Transverse colon (tissue), 4 donors: ENCODE results near the gene CIAO3. TPM values are rescaled to one million over a fixed set of nuclear protein-coding genes. Genes with fewer than 3 reads are reported as not detected.

Source experiments
- DNase-seq: peaks from one replicate; pipeline ENCODE4 v3.0.0-alpha.2; 2019
- H3K27ac ChIP-seq, 4 donors: fragments of 200-600 bp; sonication (generic); 2 replicates each; pipeline ENCODE4 v1.5.1; 2016 to 2018; ENCODE audit warnings: inconsistent platforms in 4 of 4
- H3K27me3 ChIP-seq: fragments of 200-600 bp; sonication (generic); 2 replicates; pipeline ENCODE4 v1.5.1; 2017; ENCODE audit warnings: inconsistent platforms
- H3K36me3 ChIP-seq, 4 donors: fragments of 200-600 bp; sonication (generic); 2 replicates each; pipeline ENCODE4 v1.5.1; 2017 to 2019; ENCODE audit warnings: inconsistent platforms in 4 of 4
- H3K4me1 ChIP-seq, 4 donors: fragments of 200-600 bp; sonication (generic); 2 replicates each; pipeline ENCODE4 v1.5.1; 2017 to 2020; ENCODE audit warnings: inconsistent platforms in 4 of 4
- H3K4me3 ChIP-seq, 4 donors: fragments of 200-600 bp; sonication (generic); 1 replicate in 1 of 4; 2 replicates in 3 of 4; pipeline versions ENCODE4 v1.5.1 to v1.6.1; 2017 to 2019; ENCODE audit warnings: inconsistent platforms in 4 of 4
- H3K9me3 ChIP-seq, 2 donors: fragments of 200-600 bp; sonication (generic); 2 replicates each; pipeline ENCODE4 v1.5.1; 2017 to 2019; ENCODE audit warnings: inconsistent platforms in 2 of 2
- CTCF ChIP-seq, 5 experiments: fragments of 200-600 bp in 3 of 5; fragments of 450-650 bp in 2 of 5; sonication (generic) in 3 of 5; IDR thresholded peaks; 1 replicate in 2 of 5; 2 replicates in 3 of 5; pipeline ENCODE4 v1.5.1; 2016 to 2017; ENCODE audit warnings: antibody characterized with exemption in 5 of 5, inconsistent platforms in 3 of 5, mild to moderate bottlenecking in 2 of 5, moderate library complexity in 1 of 5
- EP300 ChIP-seq: sonication (generic); formaldehyde crosslinking; IDR thresholded peaks from one replicate; pipeline ENCODE4 v1.6.1; 2017; ENCODE audit warnings: antibody characterized with exemption, low read depth
- POLR2A ChIP-seq: fragments of 450-650 bp; IDR thresholded peaks from one replicate; pipeline ENCODE4 v1.6.1; 2016; ENCODE audit warnings: antibody characterized with exemption, mild to moderate bottlenecking, moderate library complexity
- POLR2AphosphoS5 ChIP-seq, 3 donors: sonication (generic); formaldehyde crosslinking; IDR thresholded peaks; one replicate each; pipeline ENCODE4 v1.6.1; 2016; ENCODE audit warnings: antibody characterized with exemption in 3 of 3
- WGBS, 2 donors: methylation state at CpG; one replicate each; pipeline ENCODE4 v1.1.5; 2018; ENCODE audit warnings: low coverage in 1 of 2; 5-methylcytosine and 5-hydroxymethylcytosine counted together
- in situ Hi-C, 4 donors: fragments of 200-750 bp; cut with MboI; loops; one replicate each; pipeline versions ENCODE4 v1.15.0 to v1.15.1; 2017; ENCODE audit warnings: low sequenced_read_pairs in 3 of 4, low pct_ligation_motif_present in 1 of 4, low pct_unique_long_range_greater_than_20kb in 1 of 4
- intact Hi-C: fragments of 100-400 bp; cut with DNase I; formaldehyde crosslinking; loops from one replicate; pipeline ENCODE4 v1.15.1; 2023; ENCODE audit warnings: low total_unique reads
- total RNA-seq, 4 donors: library from RNA; depleted of rRNA; stranded (reverse); fragments of >200 nt; gene quantifications; one replicate each; pipeline ENCODE4 v1.1.0, GENCODE V29; 2016

The CIAO3 gene
- total RNA-seq, 4 donors from 2014 or later = 59.1 to 346 (median 102) TPM

GRCh38 chr16:788399-789126, 47.8 kb upstream of the CIAO3 start, which contains the start of gene CHTF18:
TSS of gene CHTF18 (plus strand) at chr16:788620. CDS start at chr16:788685, 65 bp downstream.
- intact Hi-C loops = loop anchor here (5.0 kb wide), 1 partner anchor 76 kb away; no protein-coding TSS in a partner anchor
- peak within 1 kb of the TSS; percentile 73 to 91 (median 85) for H3K27ac ChIP-seq
- WGBS, 2 donors = 0% methylated on average over 50 of the region's 97 CpGs; no CpG with 5 or more reads in 1 of the 2 donors
- H3K36me3 ChIP-seq = no peaks in the 10 kb centered on the region
- H3K27me3 ChIP-seq = peaks cover 4% of the 10 kb centered on the region
- in situ Hi-C loops = loop anchor here in 2 of 4 donors (5.0 to 10.0 kb wide), 2 partner anchors 74 to 76 kb away; partner anchors contain the start of gene METRN (in 1 of the 2)
- peak; percentile 94 for DNase-seq
- H3K4me1 ChIP-seq = peaks cover 14 to 22% (median 18%) of the 10 kb centered on the region in 4 donors
- TF ChIP-seq EP300 (no peak), POLR2AphosphoS5 (IDR thresholded peaks at IDR 0.05) (no peak), POLR2A (no peak), CTCF (IDR thresholded peaks at IDR 0.05) (no peak)
- no peaks in the 10 kb centered on the region for H3K9me3 ChIP-seq
- peak within 1 kb of the TSS; percentile 65 to 99 (median 96) for H3K4me3 ChIP-seq

GRCh38 chr16:787978-788398, 47.2 kb upstream of the CIAO3 start, which contains the start of gene RPUSD1:
TSS of gene RPUSD1 (minus strand) at chr16:788381. CDS start at chr16:787737, 644 bp downstream.
- no peaks in the 10 kb centered on the region for H3K36me3 ChIP-seq
- no peak for TF ChIP-seq POLR2A
- TF ChIP-seq POLR2AphosphoS5 (IDR thresholded peaks at IDR 0.05) = no peak
- TF ChIP-seq EP300 = no peak
- no peak for TF ChIP-seq CTCF (IDR thresholded peaks at IDR 0.05)
- intact Hi-C loops = loop anchor here (5.0 kb wide), 1 partner anchor 76 kb away; no protein-coding TSS in a partner anchor
- H3K4me1 ChIP-seq = peaks cover 14 to 22% (median 18%) of the 10 kb centered on the region in 4 donors
- H3K9me3 ChIP-seq = no peaks in the 10 kb centered on the region
- peak within 1 kb of the TSS; percentile 65 to 99 (median 96) for H3K4me3 ChIP-seq
- in situ Hi-C loops = loop anchor here in 2 of 4 donors (5.0 to 10.0 kb wide), 2 partner anchors 73 to 76 kb away; partner anchors contain the start of gene METRN (in 1 of the 2)
- no peak for DNase-seq
- peak within 1 kb of the TSS; percentile 73 to 91 (median 85) for H3K27ac ChIP-seq
- H3K27me3 ChIP-seq = peaks cover 10% of the 10 kb centered on the region
- 0% methylated on average over 8 of the region's 45 CpGs; no CpG with 5 or more reads in 1 of the 2 donors for WGBS, 2 donors

GRCh38 chr16:787321-787966, 46.6 kb upstream of the CIAO3 start:
- intact Hi-C loops (loop anchor here (5.0 kb wide), 1 partner anchor 75 kb away; no protein-coding TSS in a partner anchor), in situ Hi-C loops (loop anchor here in 2 of 4 donors (5.0 to 10.0 kb wide), 2 partner anchors 73 to 75 kb away; partner anchors contain the start of gene METRN (in 1 of the 2))
- Histone ChIP-seq H3K27me3 (peaks cover 15% of the 10 kb centered on the region), H3K36me3 (no peaks in the 10 kb centered on the region), H3K4me3 (peak overlapping the region; percentile 65 to 99 (median 96)), H3K9me3 (no peaks in the 10 kb centered on the region), H3K4me1 (peaks cover 14 to 22% (median 18%) of the 10 kb centered on the region in 4 donors), H3K27ac (peak overlapping the region; percentile 73 to 91 (median 85))
- TF ChIP-seq EP300 = no peak
- TF ChIP-seq POLR2A = no peak
- 41% methylated on average over 29 of the region's 47 CpGs; no CpG with 5 or more reads in 1 of the 2 donors for WGBS, 2 donors
- DNase-seq = peak; percentile 28

GRCh38 chr16:785563-786535, 45.1 kb upstream of the CIAO3 start:
- in situ Hi-C loops (loop anchor here in 2 of 4 donors (5.0 to 10.0 kb wide), 2 partner anchors 71 to 74 kb away; partner anchors contain the start of gene METRN (in 1 of the 2)), intact Hi-C loops (loop anchor here (5.0 kb wide), 1 partner anchor 74 kb away; no protein-coding TSS in a partner anchor)
- Histone ChIP-seq H3K27ac (no peak overlapping the region), H3K4me3 (no peak overlapping the region), H3K27me3 (peaks cover 31% of the 10 kb centered on the region), H3K4me1 (peaks cover 14 to 22% (median 18%) of the 10 kb centered on the region in 4 donors), H3K36me3 (no peaks in the 10 kb centered on the region), H3K9me3 (no peaks in the 10 kb centered on the region)
- 58% methylated on average over 40 of the region's 58 CpGs; no CpG with 5 or more reads in 1 of the 2 donors for WGBS, 2 donors
- peak; percentile 63 to 81 (median 73) for TF ChIP-seq CTCF (IDR thresholded peaks at IDR 0.05)
- TF ChIP-seq POLR2A = no peak
- peak; percentile 76 for DNase-seq
